Neural progenitor cell (in vitro differentiated cells): Measurements from ENCODE around the gene CYP1A1. TPM values are rescaled to one million over a fixed set of nuclear protein-coding genes. Genes with fewer than 3 reads are reported as not detected.

Experiments used
- DNase-seq: peaks from one replicate; pipeline ENCODE4 v3.0.0-alpha.2; 2016; ENCODE audit warnings: low spot score
- H2AFZ ChIP-seq: fragments of 200-600 bp; sonication (generic); replicated peaks from 2 replicates; pipeline ENCODE4 v1.6.1; 2016; ENCODE audit warnings: antibody characterized with exemption
- H3F3A ChIP-seq: fragments of 200-600 bp; sonication (generic); 2 replicates; pipeline ENCODE4 v1.6.1; 2016; ENCODE audit warnings: antibody characterized with exemption, low read depth
- H3K27ac ChIP-seq: fragments of 200-600 bp; sonication (generic); 2 replicates; pipeline ENCODE4 v1.5.1; 2016; ENCODE audit warnings: mild to moderate bottlenecking
- H3K27me3 ChIP-seq: fragments of 200-600 bp; sonication (generic); 2 replicates; pipeline ENCODE4 v1.6.1; 2016; ENCODE audit warnings: mild to moderate bottlenecking, moderate library complexity
- H3K36me3 ChIP-seq: fragments of 200-600 bp; sonication (generic); 2 replicates; pipeline ENCODE4 v1.5.1; 2016
- H3K4me1 ChIP-seq: fragments of 200-600 bp; sonication (generic); 2 replicates; pipeline ENCODE4 v1.6.1; 2016; ENCODE audit warnings: mixed run types
- H3K4me2 ChIP-seq: fragments of 200-600 bp; sonication (generic); 2 replicates; pipeline ENCODE4 v1.6.1; 2016
- H3K4me3 ChIP-seq: fragments of 200-600 bp; sonication (generic); 2 replicates; pipeline ENCODE4 v1.5.1; 2016
- H3K79me2 ChIP-seq: fragments of 200-600 bp; sonication (generic); 2 replicates; pipeline ENCODE4 v1.6.1; 2016; ENCODE audit warnings: low read depth
- H3K9ac ChIP-seq: fragments of 200-600 bp; sonication (generic); 2 replicates; pipeline ENCODE4 v1.6.1; 2016
- H3K9me3 ChIP-seq: fragments of 200-600 bp; sonication (generic); 2 replicates; pipeline ENCODE4 v1.5.1; 2016; ENCODE audit warnings: low read depth
- H4K20me1 ChIP-seq: fragments of 200-600 bp; sonication (generic); 2 replicates; pipeline ENCODE4 v1.6.1; 2016; ENCODE audit warnings: low read depth
- H3K27ac Mint-ChIP-seq: 3 replicates; pipeline ENCODE4 v1.8.0; 2021; ENCODE audit warnings: mixed read lengths
- H3K27me3 Mint-ChIP-seq: 2 replicates; pipeline ENCODE4 v1.8.0; 2022; ENCODE audit warnings: low read depth, mild to moderate bottlenecking, inconsistent platforms, moderate library complexity, mixed read lengths; ENCODE audit not compliant: insufficient read depth
- H3K36me3 Mint-ChIP-seq: 3 replicates; pipeline ENCODE4 v1.8.0; 2021; ENCODE audit warnings: mixed read lengths
- H3K4me1 Mint-ChIP-seq: 3 replicates; pipeline ENCODE4 v1.8.0; 2021; ENCODE audit warnings: mixed read lengths
- H3K4me3 Mint-ChIP-seq: 3 replicates; pipeline ENCODE4 v1.8.0; 2021; ENCODE audit warnings: mild to moderate bottlenecking, moderate library complexity, mixed read lengths
- H3K9me3 Mint-ChIP-seq: 3 replicates; pipeline ENCODE4 v1.8.0; 2020; ENCODE audit warnings: mixed read lengths
- EZH2 ChIP-seq: fragments of 200-600 bp; sonication (generic); IDR thresholded peaks from 2 replicates; pipeline ENCODE4 v1.6.1; 2017; ENCODE audit warnings: antibody characterized with exemption, mild to moderate bottlenecking, moderate library complexity
- EZH2phosphoT487 ChIP-seq: fragments of 200-600 bp; sonication (generic); IDR thresholded peaks from 2 replicates; pipeline ENCODE4 v1.6.1; 2017; ENCODE audit warnings: antibody characterized with exemption
- total RNA-seq: library from RNA; depleted of rRNA; stranded (reverse); fragments of >200 nt; gene quantifications from 2 replicates; pipeline ENCODE4 v1.2.3, GENCODE V29; 2015; ENCODE audit warnings: low replicate concordance
- TF ChIP-seq, protein P1 (sequence below): fragments of 200-600 bp; sonication (generic); IDR thresholded peaks from 2 replicates; pipeline ENCODE4 v1.5.1; 2017; ENCODE audit warnings: antibody characterized with exemption, mild to moderate bottlenecking

The CYP1A1 gene
- total RNA-seq, 1 donor from 2014 or later = not detected

DNA sequence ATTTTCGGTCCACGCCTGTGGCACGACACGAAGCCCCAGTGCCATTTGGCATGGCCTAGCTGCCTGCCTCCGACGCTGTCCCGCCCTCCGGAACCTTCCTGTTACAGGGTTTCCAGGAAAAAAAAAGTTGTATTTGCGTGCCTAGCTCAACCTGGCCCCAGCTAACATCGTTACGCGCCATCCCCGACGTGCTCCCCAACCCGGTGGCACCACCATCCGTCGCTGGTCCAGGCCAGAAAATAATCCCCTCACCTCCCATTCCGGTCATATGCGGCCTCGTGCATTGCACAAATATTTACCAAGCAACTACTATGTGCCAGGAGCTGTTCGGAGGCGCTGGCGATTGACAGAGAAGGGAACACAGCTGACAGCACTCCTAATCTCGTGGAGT, 1.4 kb upstream of the CYP1A1 start:
- H3K4me3 Mint-ChIP-seq = peak overlapping the region; percentile 83
- no peak overlapping the region for H2AFZ ChIP-seq

DNA sequence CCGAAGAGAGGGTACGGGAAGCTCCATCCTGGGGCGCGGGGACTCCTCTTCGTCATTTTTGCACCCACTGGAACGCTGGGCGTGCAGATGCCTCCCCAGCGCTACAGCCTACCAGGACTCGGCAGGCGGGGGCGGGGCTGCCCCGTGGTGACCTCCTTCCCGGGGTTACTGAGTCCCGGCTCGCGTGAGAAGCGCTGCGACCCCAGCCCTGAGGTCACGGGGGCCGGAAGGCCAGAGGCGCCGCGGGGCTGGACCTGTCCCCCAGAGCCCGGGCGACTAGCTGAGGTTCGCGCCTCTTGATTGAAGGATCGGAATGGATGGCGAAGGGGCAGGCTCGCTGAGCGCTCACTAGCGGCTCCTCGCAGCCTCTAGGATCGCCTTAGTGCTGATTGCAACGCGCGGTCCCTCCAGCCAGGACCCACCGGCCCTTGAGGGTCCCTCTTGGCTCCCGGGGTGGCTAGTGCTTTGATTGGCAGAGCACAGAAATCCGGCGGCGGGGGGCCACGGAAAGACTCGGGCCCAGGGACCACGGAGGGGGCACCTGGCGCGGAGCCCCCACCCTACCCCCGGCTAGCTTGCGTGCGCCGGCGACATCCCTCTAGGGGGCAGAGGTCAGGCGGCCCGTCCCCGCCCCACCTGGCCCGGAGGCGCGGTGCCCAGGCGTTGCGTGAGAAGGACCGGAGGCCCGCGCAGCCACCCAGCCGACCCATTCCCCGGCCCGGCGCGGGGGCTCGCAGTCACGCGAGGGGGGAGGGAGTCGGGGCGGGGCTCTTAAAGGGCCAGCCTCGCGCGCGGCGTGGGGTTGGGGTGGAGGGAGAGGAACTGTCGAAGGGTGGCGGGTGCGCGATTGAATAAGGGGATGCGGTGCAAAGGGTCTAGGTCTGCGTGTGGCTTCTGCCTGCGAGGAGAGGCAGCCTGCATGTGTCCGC, 781 bp upstream of the CYP1A1 start:
- peaks cover 15% of the 10 kb centered on the region for H3K4me1 Mint-ChIP-seq

More for the DNA sequence above, 1.4 kb upstream of the CYP1A1 start:
- Histone ChIP-seq H3K4me3 (peak overlapping the region; percentile 63), H3F3A (peaks cover 12% of the 10 kb centered on the region), H3K27me3 (peaks cover 69% of the 10 kb centered on the region), H3K9me3 (no peaks in the 10 kb centered on the region), H3K27ac (no peak overlapping the region), H3K79me2 (no peaks in the 10 kb centered on the region), H3K9ac (no peak overlapping the region), H3K4me1 (no peaks in the 10 kb centered on the region), H3K36me3 (no peaks in the 10 kb centered on the region), H3K4me2 (peak overlapping the region; percentile 80), H4K20me1 (no peaks in the 10 kb centered on the region)
- Mint-ChIP-seq H3K4me1 (peaks cover 15% of the 10 kb centered on the region), H3K27me3 (peaks cover 29% of the 10 kb centered on the region), H3K9me3 (peaks cover 5% of the 10 kb centered on the region), H3K36me3 (no peaks in the 10 kb centered on the region), H3K27ac (no peak overlapping the region)
- no peak for DNase-seq
- TF ChIP-seq, protein P1, sequence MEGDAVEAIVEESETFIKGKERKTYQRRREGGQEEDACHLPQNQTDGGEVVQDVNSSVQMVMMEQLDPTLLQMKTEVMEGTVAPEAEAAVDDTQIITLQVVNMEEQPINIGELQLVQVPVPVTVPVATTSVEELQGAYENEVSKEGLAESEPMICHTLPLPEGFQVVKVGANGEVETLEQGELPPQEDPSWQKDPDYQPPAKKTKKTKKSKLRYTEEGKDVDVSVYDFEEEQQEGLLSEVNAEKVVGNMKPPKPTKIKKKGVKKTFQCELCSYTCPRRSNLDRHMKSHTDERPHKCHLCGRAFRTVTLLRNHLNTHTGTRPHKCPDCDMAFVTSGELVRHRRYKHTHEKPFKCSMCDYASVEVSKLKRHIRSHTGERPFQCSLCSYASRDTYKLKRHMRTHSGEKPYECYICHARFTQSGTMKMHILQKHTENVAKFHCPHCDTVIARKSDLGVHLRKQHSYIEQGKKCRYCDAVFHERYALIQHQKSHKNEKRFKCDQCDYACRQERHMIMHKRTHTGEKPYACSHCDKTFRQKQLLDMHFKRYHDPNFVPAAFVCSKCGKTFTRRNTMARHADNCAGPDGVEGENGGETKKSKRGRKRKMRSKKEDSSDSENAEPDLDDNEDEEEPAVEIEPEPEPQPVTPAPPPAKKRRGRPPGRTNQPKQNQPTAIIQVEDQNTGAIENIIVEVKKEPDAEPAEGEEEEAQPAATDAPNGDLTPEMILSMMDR = no peak
- no peak for TF ChIP-seq EZH2phosphoT487
- peak; percentile 48 for TF ChIP-seq EZH2

DNA sequence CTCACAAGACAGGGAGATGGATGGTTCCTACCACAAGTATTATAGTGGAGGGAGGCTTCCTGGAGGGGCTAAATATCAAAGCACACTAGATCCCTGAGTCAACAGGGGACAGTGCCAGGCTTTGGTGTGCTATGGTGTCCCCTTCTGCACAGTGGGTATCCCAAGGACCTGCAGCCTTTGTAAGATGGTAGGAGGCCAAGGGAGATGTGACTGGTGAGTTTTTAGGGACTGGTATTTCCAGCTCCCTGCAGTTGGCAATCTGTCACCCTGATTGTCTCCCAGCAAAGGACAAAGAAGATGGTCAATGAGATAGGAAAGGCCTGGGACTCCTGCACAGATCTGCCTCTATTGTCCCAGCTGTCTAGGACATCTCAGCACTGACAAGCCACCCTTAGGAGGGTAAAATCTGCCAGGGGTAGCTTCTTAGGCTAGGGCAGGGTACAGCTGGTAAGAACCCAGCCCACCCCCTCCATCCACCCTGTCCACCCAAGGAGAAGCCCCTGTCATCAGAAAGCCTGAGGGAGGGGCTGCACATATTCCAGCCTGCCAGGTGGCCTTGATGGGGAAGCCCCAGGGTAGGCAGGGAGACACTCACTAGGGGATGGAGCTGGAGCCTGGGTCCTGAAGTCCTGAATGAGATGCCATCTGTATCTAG, 631 bp downstream of the CYP1A1 start:
- Mint-ChIP-seq H3K27me3 (peaks cover 19% of the 10 kb centered on the region), H3K36me3 (no peaks in the 10 kb centered on the region), H3K4me3 (peak overlapping the region; percentile 77), H3K9me3 (peaks cover 5% of the 10 kb centered on the region), H3K27ac (no peak overlapping the region), H3K4me1 (peaks cover 9% of the 10 kb centered on the region)
- no peaks in the 10 kb centered on the region for H3K79me2 ChIP-seq
- H3K9me3 ChIP-seq = no peaks in the 10 kb centered on the region
- H3K27ac ChIP-seq = no peak overlapping the region
- TF ChIP-seq, protein P1 = no peak
- TF ChIP-seq EZH2 (no peak), EZH2phosphoT487 (no peak)
- H3K4me3 ChIP-seq = no peak overlapping the region
- DNase-seq = no peak
- no peaks in the 10 kb centered on the region for H3K4me1 ChIP-seq
- H2AFZ ChIP-seq = no peak overlapping the region
- peaks cover 12% of the 10 kb centered on the region for H3F3A ChIP-seq
- H3K27me3 ChIP-seq = peaks cover 50% of the 10 kb centered on the region
- H3K4me2 ChIP-seq = no peak overlapping the region
- no peak overlapping the region for H3K9ac ChIP-seq
- no peaks in the 10 kb centered on the region for H4K20me1 ChIP-seq
- no peaks in the 10 kb centered on the region for H3K36me3 ChIP-seq

More for the DNA sequence above, 781 bp upstream of the CYP1A1 start:
- Histone ChIP-seq H3K27ac (no peak overlapping the region), H3K36me3 (no peaks in the 10 kb centered on the region), H3K4me1 (no peaks in the 10 kb centered on the region), H4K20me1 (no peaks in the 10 kb centered on the region), H3K9ac (no peak overlapping the region), H3K27me3 (peaks cover 62% of the 10 kb centered on the region), H2AFZ (peak overlapping the region; percentile 94), H3K4me2 (peak overlapping the region; percentile 80), H3K4me3 (peak overlapping the region; percentile 63), H3F3A (peaks cover 12% of the 10 kb centered on the region), H3K9me3 (no peaks in the 10 kb centered on the region), H3K79me2 (no peaks in the 10 kb centered on the region)
- H3K27me3 Mint-ChIP-seq = peaks cover 23% of the 10 kb centered on the region
- DNase-seq = peak; percentile 79
- H3K36me3 Mint-ChIP-seq = no peaks in the 10 kb centered on the region
- no peak overlapping the region for H3K27ac Mint-ChIP-seq
- peak overlapping the region; percentile 83 for H3K4me3 Mint-ChIP-seq
- peak; percentile 35 for TF ChIP-seq EZH2phosphoT487
- peak; percentile 80 for TF ChIP-seq EZH2
- TF ChIP-seq, protein P1 = peak; percentile 33
- peaks cover 5% of the 10 kb centered on the region for H3K9me3 Mint-ChIP-seq
